ENCODE data around the gene PABPN1L. TPM values are rescaled to one million over a fixed set of nuclear protein-coding genes. Genes with fewer than 3 reads are reported as not detected.

The PABPN1L gene
- total and polyA plus RNA-seq, 2 experiments from 2014 or later: not detected

GRCh38 chr16:88885693-88886280 lies 19.3 kb upstream of the PABPN1L start (continued):
- TF ChIP-seq, protein P1, sequence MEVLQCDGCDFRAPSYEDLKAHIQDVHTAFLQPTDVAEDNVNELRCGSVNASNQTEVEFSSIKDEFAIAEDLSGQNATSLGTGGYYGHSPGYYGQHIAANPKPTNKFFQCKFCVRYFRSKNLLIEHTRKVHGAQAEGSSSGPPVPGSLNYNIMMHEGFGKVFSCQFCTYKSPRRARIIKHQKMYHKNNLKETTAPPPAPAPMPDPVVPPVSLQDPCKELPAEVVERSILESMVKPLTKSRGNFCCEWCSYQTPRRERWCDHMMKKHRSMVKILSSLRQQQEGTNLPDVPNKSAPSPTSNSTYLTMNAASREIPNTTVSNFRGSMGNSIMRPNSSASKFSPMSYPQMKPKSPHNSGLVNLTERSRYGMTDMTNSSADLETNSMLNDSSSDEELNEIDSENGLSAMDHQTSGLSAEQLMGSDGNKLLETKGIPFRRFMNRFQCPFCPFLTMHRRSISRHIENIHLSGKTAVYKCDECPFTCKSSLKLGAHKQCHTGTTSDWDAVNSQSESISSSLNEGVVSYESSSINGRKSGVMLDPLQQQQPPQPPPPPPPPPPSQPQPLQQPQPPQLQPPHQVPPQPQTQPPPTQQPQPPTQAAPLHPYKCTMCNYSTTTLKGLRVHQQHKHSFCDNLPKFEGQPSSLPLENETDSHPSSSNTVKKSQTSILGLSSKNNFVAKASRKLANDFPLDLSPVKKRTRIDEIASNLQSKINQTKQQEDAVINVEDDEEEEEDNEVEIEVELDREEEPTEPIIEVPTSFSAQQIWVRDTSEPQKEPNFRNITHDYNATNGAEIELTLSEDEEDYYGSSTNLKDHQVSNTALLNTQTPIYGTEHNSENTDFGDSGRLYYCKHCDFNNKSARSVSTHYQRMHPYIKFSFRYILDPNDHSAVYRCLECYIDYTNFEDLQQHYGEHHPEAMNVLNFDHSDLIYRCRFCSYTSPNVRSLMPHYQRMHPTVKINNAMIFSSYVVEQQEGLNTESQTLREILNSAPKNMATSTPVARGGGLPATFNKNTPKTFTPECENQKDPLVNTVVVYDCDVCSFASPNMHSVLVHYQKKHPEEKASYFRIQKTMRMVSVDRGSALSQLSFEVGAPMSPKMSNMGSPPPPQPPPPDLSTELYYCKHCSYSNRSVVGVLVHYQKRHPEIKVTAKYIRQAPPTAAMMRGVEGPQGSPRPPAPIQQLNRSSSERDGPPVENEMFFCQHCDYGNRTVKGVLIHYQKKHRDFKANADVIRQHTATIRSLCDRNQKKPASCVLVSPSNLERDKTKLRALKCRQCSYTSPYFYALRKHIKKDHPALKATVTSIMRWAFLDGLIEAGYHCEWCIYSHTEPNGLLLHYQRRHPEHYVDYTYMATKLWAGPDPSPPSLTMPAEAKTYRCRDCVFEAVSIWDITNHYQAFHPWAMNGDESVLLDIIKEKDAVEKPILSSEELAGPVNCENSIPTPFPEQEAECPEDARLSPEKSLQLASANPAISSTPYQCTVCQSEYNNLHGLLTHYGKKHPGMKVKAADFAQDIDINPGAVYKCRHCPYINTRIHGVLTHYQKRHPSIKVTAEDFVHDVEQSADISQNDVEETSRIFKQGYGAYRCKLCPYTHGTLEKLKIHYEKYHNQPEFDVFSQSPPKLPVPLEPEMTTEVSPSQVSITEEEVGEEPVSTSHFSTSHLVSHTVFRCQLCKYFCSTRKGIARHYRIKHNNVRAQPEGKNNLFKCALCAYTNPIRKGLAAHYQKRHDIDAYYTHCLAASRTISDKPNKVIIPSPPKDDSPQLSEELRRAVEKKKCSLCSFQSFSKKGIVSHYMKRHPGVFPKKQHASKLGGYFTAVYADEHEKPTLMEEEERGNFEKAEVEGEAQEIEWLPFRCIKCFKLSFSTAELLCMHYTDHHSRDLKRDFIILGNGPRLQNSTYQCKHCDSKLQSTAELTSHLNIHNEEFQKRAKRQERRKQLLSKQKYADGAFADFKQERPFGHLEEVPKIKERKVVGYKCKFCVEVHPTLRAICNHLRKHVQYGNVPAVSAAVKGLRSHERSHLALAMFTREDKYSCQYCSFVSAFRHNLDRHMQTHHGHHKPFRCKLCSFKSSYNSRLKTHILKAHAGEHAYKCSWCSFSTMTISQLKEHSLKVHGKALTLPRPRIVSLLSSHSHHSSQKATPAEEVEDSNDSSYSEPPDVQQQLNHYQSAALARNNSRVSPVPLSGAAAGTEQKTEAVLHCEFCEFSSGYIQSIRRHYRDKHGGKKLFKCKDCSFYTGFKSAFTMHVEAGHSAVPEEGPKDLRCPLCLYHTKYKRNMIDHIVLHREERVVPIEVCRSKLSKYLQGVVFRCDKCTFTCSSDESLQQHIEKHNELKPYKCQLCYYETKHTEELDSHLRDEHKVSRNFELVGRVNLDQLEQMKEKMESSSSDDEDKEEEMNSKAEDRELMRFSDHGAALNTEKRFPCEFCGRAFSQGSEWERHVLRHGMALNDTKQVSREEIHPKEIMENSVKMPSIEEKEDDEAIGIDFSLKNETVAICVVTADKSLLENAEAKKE (CRISPR knock-in tag; IDR thresholded peaks at IDR 0.05): no peak
- TF ChIP-seq CTCF (conservative IDR thresholded peaks at IDR 0.05; ENCODE audit: low read depth in 2 of 2) (no peak), EZH2 (IDR thresholded peaks at IDR 0.05; ENCODE audit: low read depth, unreplicated experiment) (no peak), ZNF331 (CRISPR knock-in tag; IDR thresholded peaks at IDR 0.05; ENCODE audit: low read depth) (no peak), EZH2phosphoT487 (IDR thresholded peaks at IDR 0.05; ENCODE audit: unreplicated experiment) (no peak), POLR2AphosphoS5 (IDR thresholded peaks at IDR 0.05; ENCODE audit: low read depth) (no peak), STAT1 (IDR thresholded peaks at IDR 0.05; ENCODE audit: unreplicated experiment) (no peak), ZNF114 (CRISPR knock-in tag; IDR thresholded peaks at IDR 0.05) (no peak), CREB1 (CRISPR knock-in tag; IDR thresholded peaks at IDR 0.05; ENCODE audit: low read depth) (no peak)

Data from GM23338 (cell line).